WTC11 (cell line): Measurements from ENCODE around the gene TMEM120B. TPM values are rescaled to one million over a fixed set of nuclear protein-coding genes. Genes with fewer than 3 reads are reported as not detected.

ENCODE experiments used
- ATAC-seq: fragments of 200-7000 bp; cut with Tn5 transposase; 2 replicates; pipeline ENCODE4 v1.10.0; 2021; ENCODE audit warnings: mild to moderate bottlenecking, moderate library complexity
- CTCF ChIA-PET: fragments of 300-600 bp; sonication (Branson Sonifier 250); formaldehyde crosslinking; loops from one replicate; lab custom pipeline; 2021; ENCODE audit warnings: antibody characterized with exemption; lab: Charles Lee
- POLR2A ChIA-PET: fragments of 350-600 bp; sonication (Branson Sonifier 250); formaldehyde crosslinking; loops from one replicate; lab custom pipeline; 2021; ENCODE audit warnings: antibody characterized with exemption; lab: Charles Lee
- DNase-seq: peaks from one replicate; pipeline ENCODE4 v3.0.0; 2021; ENCODE audit warnings: low spot score
- H3K27ac Mint-ChIP-seq: 2 replicates; pipeline ENCODE4 v1.8.0; 2021; ENCODE audit warnings: mixed read lengths
- H3K27me3 Mint-ChIP-seq: 2 replicates; pipeline ENCODE4 v1.8.0; 2021; ENCODE audit warnings: low read depth, mild to moderate bottlenecking, moderate library complexity, mixed read lengths
- H3K36me3 Mint-ChIP-seq: 2 replicates; pipeline ENCODE4 v1.8.0; 2021; ENCODE audit warnings: mixed read lengths
- H3K4me1 Mint-ChIP-seq: 2 replicates; pipeline ENCODE4 v1.8.0; 2022; ENCODE audit warnings: mixed read lengths
- H3K4me3 Mint-ChIP-seq: 2 replicates; pipeline ENCODE4 v1.8.0; 2021; ENCODE audit warnings: mild to moderate bottlenecking, moderate library complexity, mixed read lengths
- H3K9me3 Mint-ChIP-seq: 2 replicates; pipeline ENCODE4 v1.8.0; 2021; ENCODE audit warnings: mixed read lengths
- AR ChIP-seq: fragments of 250-450 bp; sonication (Bioruptor Pico); IDR thresholded peaks from 2 replicates; pipeline ENCODE4 v1.9.0; 2021; ENCODE audit warnings: mild to moderate bottlenecking
- ARID4B ChIP-seq: sonication (generic); formaldehyde crosslinking; IDR thresholded peaks from 2 replicates; pipeline ENCODE4 v1.8.0; 2023; ENCODE audit warnings: missing genetic modification reagents, mild to moderate bottlenecking, borderline replicate concordance
- CREB1 ChIP-seq: sonication (generic); formaldehyde crosslinking; IDR thresholded peaks from 2 replicates; pipeline ENCODE4 v1.8.0; 2023; ENCODE audit warnings: mild to moderate bottlenecking, missing genetic modification reagents
- ETV6 ChIP-seq: sonication (generic); formaldehyde crosslinking; IDR thresholded peaks from 2 replicates; pipeline ENCODE4 v1.8.1; 2022; ENCODE audit warnings: mild to moderate bottlenecking, missing genetic modification reagents
- NR3C1 ChIP-seq: sonication (generic); formaldehyde crosslinking; conservative IDR thresholded peaks from 2 replicates; pipeline ENCODE4 v1.8.1; 2023; ENCODE audit warnings: low read depth, mild to moderate bottlenecking, missing genetic modification reagents
- TP53 ChIP-seq: sonication (generic); formaldehyde crosslinking; IDR thresholded peaks from 2 replicates; pipeline ENCODE4 v1.8.1; 2023; ENCODE audit warnings: mild to moderate bottlenecking, missing genetic modification reagents
- ZNF512 ChIP-seq: sonication (generic); formaldehyde crosslinking; IDR thresholded peaks from 2 replicates; pipeline ENCODE4 v1.8.1; 2022; ENCODE audit warnings: missing genetic modification reagents, borderline replicate concordance
- ZNF671 ChIP-seq: fragments of 250-450 bp; sonication (Bioruptor Pico); IDR thresholded peaks from 2 replicates; pipeline ENCODE4 v1.8.0; 2021; ENCODE audit warnings: mild to moderate bottlenecking
- total RNA-seq: library from RNA; stranded (reverse); gene quantifications from 3 replicates; pipeline ENCODE4 v1.2.3, GENCODE V29; 2021
- TF ChIP-seq, protein P1 (sequence below): sonication (generic); formaldehyde crosslinking; IDR thresholded peaks from 2 replicates; pipeline ENCODE4 v1.8.0; 2023; ENCODE audit warnings: mild to moderate bottlenecking, missing genetic modification reagents
- TF ChIP-seq, protein P2 (sequence below): sonication (generic); formaldehyde crosslinking; IDR thresholded peaks from 2 replicates; pipeline ENCODE4 v1.8.0; 2022; ENCODE audit warnings: mild to moderate bottlenecking, missing genetic modification reagents
- TF ChIP-seq, protein P3 (sequence below): fragments of 200-600 bp; IDR thresholded peaks from 2 replicates; pipeline ENCODE4 v1.8.0; 2022; ENCODE audit warnings: antibody characterized with exemption
- TF ChIP-seq, protein P4 (sequence below): sonication (generic); formaldehyde crosslinking; conservative IDR thresholded peaks from 2 replicates; pipeline ENCODE4 v1.8.1; 2022; ENCODE audit warnings: mild to moderate bottlenecking, missing genetic modification reagents

The TMEM120B gene
- total RNA-seq, 1 experiment from 2014 or later: 36.9 TPM

DNA sequence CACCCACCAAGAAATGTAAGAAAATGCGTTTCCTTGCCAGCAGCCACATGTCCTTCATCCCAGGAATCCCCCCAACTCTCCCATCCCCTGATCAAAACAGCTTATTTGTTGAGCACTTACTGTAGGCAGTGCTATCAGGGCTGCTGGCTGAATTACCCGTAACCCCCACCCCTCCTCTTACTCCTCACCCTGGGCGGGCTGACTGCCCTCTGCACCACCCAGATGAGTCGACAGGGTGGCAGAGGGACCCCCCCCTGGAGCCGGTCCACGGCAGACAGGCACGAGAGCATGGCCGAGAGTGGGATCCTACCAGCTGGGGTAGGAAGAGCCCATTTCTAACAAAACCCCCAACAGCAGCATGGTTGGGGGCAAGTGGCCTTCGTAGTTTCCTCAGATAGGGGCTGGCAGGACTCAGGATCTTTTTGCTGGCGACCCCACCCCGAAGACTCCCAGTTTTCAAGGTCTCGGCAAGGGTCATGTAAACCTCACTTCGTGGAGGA is 82.0 kb downstream of the TMEM120B start:
- Mint-ChIP-seq H3K4me3 (peak overlapping the region; percentile 71), H3K27me3 (no peaks in the 10 kb centered on the region; the same call in 1 of the 2 replicates), H3K4me1 (peaks cover 53% of the 10 kb centered on the region), H3K27ac (peak overlapping the region; percentile 90), H3K36me3 (peaks cover 10% of the 10 kb centered on the region), H3K9me3 (no peaks in the 10 kb centered on the region)
- peak; percentile 68; the same call in 1 of the 2 replicates for TF ChIP-seq ZNF671 (CRISPR knock-in tag)
- TF ChIP-seq NR3C1 (CRISPR knock-in tag): 0 out of 2 replicates have a peak, but pooled peaks have one; percentile 3
- TF ChIP-seq CREB1 (CRISPR knock-in tag): no peak
- TF ChIP-seq AR (CRISPR knock-in tag): 0 out of 2 replicates have a peak, but pooled peaks have one; percentile 7
- 0 out of 2 replicates have a peak, but pooled peaks have one; percentile 29 for TF ChIP-seq ARID4B (CRISPR knock-in tag)
- ATAC-seq (peak; percentile 3), DNase-seq (no peak)
- ChIA-PET CTCF (interaction anchor here (0.6 to 12.5 kb wide), 87 partner anchors 13 to 1737 kb away, joined by 3 to 532 read pairs (median 5); partner anchors contain the start of genes B3GNT4, BCL7A, CFAP251 and HPD), POLR2A (interaction anchor here (0.6 to 11.7 kb wide), 10 partner anchors 8 to 360 kb away, joined by 3 to 161 read pairs (median 5); partner anchors contain the start of genes PSMD9, SETD1B and TMEM120B)

GRCh38 chr12:121795034-121795968 is 82.7 kb downstream of the TMEM120B start:
- no peaks in the 10 kb centered on the region; the same call in 1 of the 2 replicates for H3K27me3 Mint-ChIP-seq
- H3K4me1 Mint-ChIP-seq: peaks cover 47% of the 10 kb centered on the region
- POLR2A ChIA-PET: interaction anchor here (0.6 to 11.7 kb wide), 8 partner anchors 8 to 219 kb away, joined by 3 to 161 read pairs (median 4); partner anchors contain the start of genes SETD1B and TMEM120B
- no peaks in the 10 kb centered on the region for H3K9me3 Mint-ChIP-seq
- peaks cover 10% of the 10 kb centered on the region for H3K36me3 Mint-ChIP-seq
- peak overlapping the region; percentile 71 for H3K4me3 Mint-ChIP-seq
- peak overlapping the region; percentile 90 for H3K27ac Mint-ChIP-seq
- CTCF ChIA-PET: interaction anchor here (0.6 to 12.5 kb wide), 52 partner anchors 12 to 498 kb away, joined by 3 to 532 read pairs (median 6); partner anchors contain the start of genes CFAP251, HPD, PSMD9 and RNF34
- ATAC-seq: peak; percentile 26
- DNase-seq: peak; percentile 94
- TF ChIP-seq, protein P1, sequence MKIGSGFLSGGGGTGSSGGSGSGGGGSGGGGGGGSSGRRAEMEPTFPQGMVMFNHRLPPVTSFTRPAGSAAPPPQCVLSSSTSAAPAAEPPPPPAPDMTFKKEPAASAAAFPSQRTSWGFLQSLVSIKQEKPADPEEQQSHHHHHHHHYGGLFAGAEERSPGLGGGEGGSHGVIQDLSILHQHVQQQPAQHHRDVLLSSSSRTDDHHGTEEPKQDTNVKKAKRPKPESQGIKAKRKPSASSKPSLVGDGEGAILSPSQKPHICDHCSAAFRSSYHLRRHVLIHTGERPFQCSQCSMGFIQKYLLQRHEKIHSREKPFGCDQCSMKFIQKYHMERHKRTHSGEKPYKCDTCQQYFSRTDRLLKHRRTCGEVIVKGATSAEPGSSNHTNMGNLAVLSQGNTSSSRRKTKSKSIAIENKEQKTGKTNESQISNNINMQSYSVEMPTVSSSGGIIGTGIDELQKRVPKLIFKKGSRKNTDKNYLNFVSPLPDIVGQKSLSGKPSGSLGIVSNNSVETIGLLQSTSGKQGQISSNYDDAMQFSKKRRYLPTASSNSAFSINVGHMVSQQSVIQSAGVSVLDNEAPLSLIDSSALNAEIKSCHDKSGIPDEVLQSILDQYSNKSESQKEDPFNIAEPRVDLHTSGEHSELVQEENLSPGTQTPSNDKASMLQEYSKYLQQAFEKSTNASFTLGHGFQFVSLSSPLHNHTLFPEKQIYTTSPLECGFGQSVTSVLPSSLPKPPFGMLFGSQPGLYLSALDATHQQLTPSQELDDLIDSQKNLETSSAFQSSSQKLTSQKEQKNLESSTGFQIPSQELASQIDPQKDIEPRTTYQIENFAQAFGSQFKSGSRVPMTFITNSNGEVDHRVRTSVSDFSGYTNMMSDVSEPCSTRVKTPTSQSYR (CRISPR knock-in tag): no peak
- TF ChIP-seq, protein P2, sequence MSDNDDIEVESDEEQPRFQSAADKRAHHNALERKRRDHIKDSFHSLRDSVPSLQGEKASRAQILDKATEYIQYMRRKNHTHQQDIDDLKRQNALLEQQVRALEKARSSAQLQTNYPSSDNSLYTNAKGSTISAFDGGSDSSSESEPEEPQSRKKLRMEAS (CRISPR knock-in tag): 0 out of 2 replicates have a peak, but pooled peaks have one; percentile 24
- TF ChIP-seq ZNF512 (CRISPR knock-in tag) (no peak), ETV6 (CRISPR knock-in tag) (no peak), AR (CRISPR knock-in tag) (no peak), TP53 (CRISPR knock-in tag) (no peak)
- TF ChIP-seq, protein P3, sequence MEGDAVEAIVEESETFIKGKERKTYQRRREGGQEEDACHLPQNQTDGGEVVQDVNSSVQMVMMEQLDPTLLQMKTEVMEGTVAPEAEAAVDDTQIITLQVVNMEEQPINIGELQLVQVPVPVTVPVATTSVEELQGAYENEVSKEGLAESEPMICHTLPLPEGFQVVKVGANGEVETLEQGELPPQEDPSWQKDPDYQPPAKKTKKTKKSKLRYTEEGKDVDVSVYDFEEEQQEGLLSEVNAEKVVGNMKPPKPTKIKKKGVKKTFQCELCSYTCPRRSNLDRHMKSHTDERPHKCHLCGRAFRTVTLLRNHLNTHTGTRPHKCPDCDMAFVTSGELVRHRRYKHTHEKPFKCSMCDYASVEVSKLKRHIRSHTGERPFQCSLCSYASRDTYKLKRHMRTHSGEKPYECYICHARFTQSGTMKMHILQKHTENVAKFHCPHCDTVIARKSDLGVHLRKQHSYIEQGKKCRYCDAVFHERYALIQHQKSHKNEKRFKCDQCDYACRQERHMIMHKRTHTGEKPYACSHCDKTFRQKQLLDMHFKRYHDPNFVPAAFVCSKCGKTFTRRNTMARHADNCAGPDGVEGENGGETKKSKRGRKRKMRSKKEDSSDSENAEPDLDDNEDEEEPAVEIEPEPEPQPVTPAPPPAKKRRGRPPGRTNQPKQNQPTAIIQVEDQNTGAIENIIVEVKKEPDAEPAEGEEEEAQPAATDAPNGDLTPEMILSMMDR: peak; percentile 92
- TF ChIP-seq, protein P4, sequence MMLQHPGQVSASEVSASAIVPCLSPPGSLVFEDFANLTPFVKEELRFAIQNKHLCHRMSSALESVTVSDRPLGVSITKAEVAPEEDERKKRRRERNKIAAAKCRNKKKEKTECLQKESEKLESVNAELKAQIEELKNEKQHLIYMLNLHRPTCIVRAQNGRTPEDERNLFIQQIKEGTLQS: no peak
